ENCODE data around the gene KCNK7. TPM values are rescaled to one million over a fixed set of nuclear protein-coding genes. Genes with fewer than 3 reads are reported as not detected.

KCNK7 gene
- total and polyA plus RNA-seq, 4 donors: 0.46 to 2.8 (median 1.3) TPM

- 96 to 98% methylated on average over 4 of the region's 4 CpGs for WGBS, 2 donors
- H3K36me3 ChIP-seq (ENCODE audit: control insufficient read depth in 4 of 4, insufficient read depth in 4 of 4, low read length in 4 of 4): peaks cover 0 to 4% (median under 1%) of the 10 kb centered on the region in 4 donors
- H3K27me3 ChIP-seq (ENCODE audit: control insufficient read depth in 3 of 3, insufficient read depth in 3 of 3, low read length in 2 of 3): peaks cover 0 to 2% (median 0%) of the 10 kb centered on the region in 3 donors
Observed at GRCh38 chr11:65563601-65564000, 32.0 kb downstream of the KCNK7 start.

GRCh38 chr11:65562788-65563187, 32.8 kb downstream of the KCNK7 start:
- Histone ChIP-seq H3K4me3 (no peak overlapping the region), H3K27ac (ENCODE audit: low read depth in 1 of 2, low read length in 1 of 2) (no peak overlapping the region), H3K27me3 (ENCODE audit: control insufficient read depth in 3 of 3, insufficient read depth in 3 of 3, low read length in 2 of 3) (peaks cover 0 to 2% (median 0%) of the 10 kb centered on the region in 3 donors), H3K9ac (ENCODE audit: insufficient read depth in 1 of 2, low read length in 2 of 2) (no peak overlapping the region), H3K9me3 (ENCODE audit: control insufficient read depth in 4 of 4, insufficient read depth in 3 of 4, low read length in 3 of 4) (no peaks in the 10 kb centered on the region), H3K36me3 (ENCODE audit: control insufficient read depth in 4 of 4, insufficient read depth in 4 of 4, low read length in 4 of 4) (peaks cover 0 to 2% (median 0%) of the 10 kb centered on the region in 4 donors), H3K4me1 (ENCODE audit: control insufficient read depth in 5 of 5, insufficient read depth in 5 of 5, low read length in 5 of 5) (peaks cover 0 to 34% (median 22%) of the 10 kb centered on the region in 5 donors)
- ATAC-seq (ENCODE audit: insufficient read depth, low FRiP score) (no peak), DNase-seq (no peak)
- TF ChIP-seq, protein P1, sequence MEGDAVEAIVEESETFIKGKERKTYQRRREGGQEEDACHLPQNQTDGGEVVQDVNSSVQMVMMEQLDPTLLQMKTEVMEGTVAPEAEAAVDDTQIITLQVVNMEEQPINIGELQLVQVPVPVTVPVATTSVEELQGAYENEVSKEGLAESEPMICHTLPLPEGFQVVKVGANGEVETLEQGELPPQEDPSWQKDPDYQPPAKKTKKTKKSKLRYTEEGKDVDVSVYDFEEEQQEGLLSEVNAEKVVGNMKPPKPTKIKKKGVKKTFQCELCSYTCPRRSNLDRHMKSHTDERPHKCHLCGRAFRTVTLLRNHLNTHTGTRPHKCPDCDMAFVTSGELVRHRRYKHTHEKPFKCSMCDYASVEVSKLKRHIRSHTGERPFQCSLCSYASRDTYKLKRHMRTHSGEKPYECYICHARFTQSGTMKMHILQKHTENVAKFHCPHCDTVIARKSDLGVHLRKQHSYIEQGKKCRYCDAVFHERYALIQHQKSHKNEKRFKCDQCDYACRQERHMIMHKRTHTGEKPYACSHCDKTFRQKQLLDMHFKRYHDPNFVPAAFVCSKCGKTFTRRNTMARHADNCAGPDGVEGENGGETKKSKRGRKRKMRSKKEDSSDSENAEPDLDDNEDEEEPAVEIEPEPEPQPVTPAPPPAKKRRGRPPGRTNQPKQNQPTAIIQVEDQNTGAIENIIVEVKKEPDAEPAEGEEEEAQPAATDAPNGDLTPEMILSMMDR (IDR thresholded peaks at IDR 0.05; ENCODE audit: control extremely low read depth, extremely low read depth): no peak
- 84 to 97% methylated on average over 9 of the region's 9 CpGs for WGBS, 2 donors

More at GRCh38 chr11:65563601-65564000, 32.0 kb downstream of the KCNK7 start:
- Histone ChIP-seq H3K4me1 (ENCODE audit: control insufficient read depth in 5 of 5, insufficient read depth in 5 of 5, low read length in 5 of 5) (peaks cover 0 to 35% (median 25%) of the 10 kb centered on the region in 5 donors), H3K27ac (ENCODE audit: low read depth in 1 of 2, low read length in 1 of 2) (no peak overlapping the region), H3K9ac (ENCODE audit: insufficient read depth in 1 of 2, low read length in 2 of 2) (no peak overlapping the region), H3K4me3 (no peak overlapping the region), H3K9me3 (ENCODE audit: control insufficient read depth in 4 of 4, insufficient read depth in 3 of 4, low read length in 3 of 4) (no peaks in the 10 kb centered on the region)
- ATAC-seq (ENCODE audit: insufficient read depth, low FRiP score) (no peak), DNase-seq (no peak)
- TF ChIP-seq, protein P1 (IDR thresholded peaks at IDR 0.05; ENCODE audit: control extremely low read depth, extremely low read depth): no peak

- Histone ChIP-seq H3K9me3 (ENCODE audit: control insufficient read depth in 4 of 4, insufficient read depth in 3 of 4, low read length in 3 of 4) (no peaks in the 10 kb centered on the region), H3K36me3 (ENCODE audit: control insufficient read depth in 4 of 4, insufficient read depth in 4 of 4, low read length in 4 of 4) (peaks cover 0 to 2% (median 0%) of the 10 kb centered on the region in 4 donors), H3K27ac (ENCODE audit: low read depth in 1 of 2, low read length in 1 of 2) (no peak overlapping the region), H3K27me3 (ENCODE audit: control insufficient read depth in 3 of 3, insufficient read depth in 3 of 3, low read length in 2 of 3) (peaks cover 0 to 2% (median 0%) of the 10 kb centered on the region in 3 donors), H3K4me1 (ENCODE audit: control insufficient read depth in 5 of 5, insufficient read depth in 5 of 5, low read length in 5 of 5) (peaks cover 0 to 38% (median 24%) of the 10 kb centered on the region in 5 donors), H3K9ac (ENCODE audit: insufficient read depth in 1 of 2, low read length in 2 of 2) (no peak overlapping the region), H3K4me3 (no peak overlapping the region)
- TF ChIP-seq, protein P1 (IDR thresholded peaks at IDR 0.05; ENCODE audit: control extremely low read depth, extremely low read depth): no peak
- 92 to 96% methylated on average over 7 of the region's 7 CpGs for WGBS, 2 donors
- DNase-seq: no peak
- no peak for ATAC-seq (ENCODE audit: insufficient read depth, low FRiP score)
Observed at GRCh38 chr11:65562020-65562419, 33.6 kb downstream of the KCNK7 start.
